GM23338 (cell line): ENCODE measurements around the gene CLCN4. TPM values are rescaled to one million over a fixed set of nuclear protein-coding genes. Genes with fewer than 3 reads are reported as not detected.

Experiments
- ATAC-seq: fragments of 200-7000 bp; cut with Tn5 transposase; 3 replicates; pipeline ENCODE4 v1.9.1; 2020
- DNase-seq: peaks from one replicate; pipeline ENCODE4 v3.0.0-alpha.2; 2015; ENCODE audit warnings: low spot score
- H2AFZ ChIP-seq: fragments of 200-600 bp; sonication (generic); 2 replicates; pipeline ENCODE4 v1.8.0; 2016; ENCODE audit warnings: antibody characterized with exemption, mild to moderate bottlenecking, moderate library complexity
- H3F3A ChIP-seq: fragments of 200-600 bp; sonication (generic); replicated peaks from 2 replicates; pipeline ENCODE4 v1.8.0; 2017; ENCODE audit warnings: antibody characterized with exemption, mixed run types, low read depth
- H3K27ac ChIP-seq: fragments of 200-600 bp; sonication (generic); 2 replicates; pipeline ENCODE4 v1.6.1; 2016; ENCODE audit warnings: low read depth
- H3K27me3 ChIP-seq: fragments of 200-600 bp; sonication (generic); 2 replicates; pipeline ENCODE4 v1.8.0; 2016; ENCODE audit warnings: mild to moderate bottlenecking, mixed run types, moderate library complexity; ENCODE audit not compliant: insufficient read depth
- H3K36me3 ChIP-seq: fragments of 200-600 bp; sonication (generic); 2 replicates; pipeline ENCODE4 v1.8.0; 2016; ENCODE audit warnings: mild to moderate bottlenecking; ENCODE audit not compliant: insufficient read depth
- H3K4me1 ChIP-seq: fragments of 200-600 bp; sonication (generic); 2 replicates; pipeline ENCODE4 v1.8.0; 2016; ENCODE audit warnings: mild to moderate bottlenecking, moderate library complexity; ENCODE audit not compliant: insufficient read depth
- H3K4me2 ChIP-seq: fragments of 200-600 bp; sonication (generic); 2 replicates; pipeline ENCODE4 v1.7.1; 2017; ENCODE audit warnings: mixed run types
- H3K4me3 ChIP-seq: fragments of 200-600 bp; sonication (generic); 2 replicates; pipeline ENCODE4 v1.6.1; 2016; ENCODE audit warnings: mixed run types
- H3K79me2 ChIP-seq: fragments of 200-600 bp; sonication (generic); replicated peaks from 2 replicates; pipeline ENCODE4 v1.8.0; 2017; ENCODE audit warnings: mild to moderate bottlenecking; ENCODE audit not compliant: insufficient read depth
- H3K9me2 ChIP-seq: fragments of 200-600 bp; sonication (generic); 2 replicates; pipeline ENCODE4 v1.8.0; 2017; ENCODE audit not compliant: insufficient read depth
- H4K20me1 ChIP-seq: fragments of 200-600 bp; sonication (generic); replicated peaks from 2 replicates; pipeline ENCODE4 v1.8.0; 2017; ENCODE audit warnings: mild to moderate bottlenecking; ENCODE audit not compliant: insufficient read depth
- H3K27ac Mint-ChIP-seq: 2 replicates; pipeline ENCODE4 v1.8.0; 2020; ENCODE audit warnings: inconsistent platforms, mild to moderate bottlenecking, moderate library complexity, mixed read lengths
- H3K27me3 Mint-ChIP-seq: 3 replicates; pipeline ENCODE4 v1.8.0; 2022; ENCODE audit warnings: low read depth, mild to moderate bottlenecking, moderate library complexity, mixed read lengths, inconsistent platforms; ENCODE audit not compliant: insufficient read depth, poor library complexity
- H3K36me3 Mint-ChIP-seq: 3 replicates; pipeline ENCODE4 v1.8.0; 2021; ENCODE audit warnings: low read depth, mild to moderate bottlenecking, inconsistent platforms, moderate library complexity, mixed read lengths
- H3K4me1 Mint-ChIP-seq: 3 replicates; pipeline ENCODE4 v1.8.0; 2020; ENCODE audit warnings: mild to moderate bottlenecking, inconsistent platforms, mixed read lengths
- H3K4me3 Mint-ChIP-seq: 3 replicates; pipeline ENCODE4 v1.8.0; 2021; ENCODE audit warnings: moderate library complexity, mild to moderate bottlenecking, inconsistent platforms, mixed read lengths
- H3K9me3 Mint-ChIP-seq: 3 replicates; pipeline ENCODE4 v1.8.0; 2020; ENCODE audit warnings: moderate library complexity, mild to moderate bottlenecking, inconsistent platforms, mixed read lengths
- CREB1 ChIP-seq: fragments of 250-450 bp; sonication (Bioruptor Pico); IDR thresholded peaks from 2 replicates; pipeline ENCODE4 v1.5.0; 2020; ENCODE audit warnings: low read depth, mild to moderate bottlenecking, moderate library complexity
- ETS1 ChIP-seq: IDR thresholded peaks from 2 replicates; pipeline ENCODE4 v1.6.1; 2016; ENCODE audit warnings: antibody characterized with exemption
- EZH2phosphoT487 ChIP-seq: fragments of 200-600 bp; sonication (generic); IDR thresholded peaks from one replicate; pipeline ENCODE4 v1.8.1; 2018; ENCODE audit warnings: antibody characterized with exemption; ENCODE audit not compliant: unreplicated experiment
- JUNB ChIP-seq: IDR thresholded peaks from one replicate; pipeline ENCODE4 v1.6.1; 2016; ENCODE audit warnings: antibody characterized with exemption; ENCODE audit not compliant: unreplicated experiment
- NANOG ChIP-seq: IDR thresholded peaks from 2 replicates; pipeline ENCODE4 v1.6.1; 2016; ENCODE audit warnings: antibody characterized with exemption, borderline replicate concordance
- POLR2AphosphoS5 ChIP-seq: IDR thresholded peaks from 2 replicates; pipeline ENCODE4 v1.6.1; 2016; ENCODE audit warnings: antibody characterized with exemption, low read depth
- REST ChIP-seq: IDR thresholded peaks from one replicate; pipeline ENCODE4 v1.6.1; 2018; ENCODE audit warnings: antibody characterized with exemption; ENCODE audit not compliant: unreplicated experiment
- STAT1 ChIP-seq: IDR thresholded peaks from one replicate; pipeline ENCODE4 v1.6.1; 2016; ENCODE audit warnings: antibody characterized with exemption; ENCODE audit not compliant: unreplicated experiment
- ZNF114 ChIP-seq: fragments of 250-450 bp; sonication (Bioruptor Pico); IDR thresholded peaks from 2 replicates; pipeline ENCODE4 v1.5.0; 2020; ENCODE audit warnings: mild to moderate bottlenecking, moderate library complexity
- ZNF331 ChIP-seq: fragments of 250-450 bp; sonication (Bioruptor Pico); IDR thresholded peaks from 2 replicates; pipeline ENCODE4 v1.5.0; 2020; ENCODE audit warnings: low read depth, mild to moderate bottlenecking, moderate library complexity
- ZNF462 ChIP-seq: fragments of 250-450 bp; sonication (Bioruptor Pico); IDR thresholded peaks from 2 replicates; pipeline ENCODE4 v1.5.0; 2020; ENCODE audit warnings: mild to moderate bottlenecking, moderate library complexity
- polyA plus RNA-seq: library from polyadenylated mRNA; unstranded; fragments of >200 nt; fragmentation: Nextera tagmentation; extraction: Ambion mirVana; gene quantifications from 2 replicates; pipeline ENCODE4 v1.2.1, GENCODE V29; 2016
- total RNA-seq: library from RNA; depleted of rRNA; stranded (reverse); fragments of >200 nt; shearing (Covaris generic); gene quantifications from 2 replicates; pipeline ENCODE4 v1.2.3, GENCODE V29; 2014

Gene CLCN4
- total and polyA plus RNA-seq, 2 experiments from 2014 or later = 1.2 to 4.9 TPM

- DNase-seq = no peak
- H3K9me2 ChIP-seq = no peaks in the 10 kb centered on the region
- ATAC-seq = no peak
- H3K27ac ChIP-seq = no peak overlapping the region
- no peaks in the 10 kb centered on the region for H3K36me3 ChIP-seq
- no peaks in the 10 kb centered on the region for H3K79me2 ChIP-seq
- no peak overlapping the region for H3K4me2 ChIP-seq
- no peak overlapping the region for H3K4me3 ChIP-seq
- Mint-ChIP-seq H3K9me3 (no peaks in the 10 kb centered on the region), H3K27ac (no peak overlapping the region), H3K4me1 (peaks cover 9% of the 10 kb centered on the region), H3K4me3 (no peak overlapping the region), H3K27me3 (no peaks in the 10 kb centered on the region), H3K36me3 (peaks cover 2% of the 10 kb centered on the region; the same call in 1 of the 3 replicates)
- no peaks in the 10 kb centered on the region for H3K4me1 ChIP-seq
- TF ChIP-seq ZNF331 (CRISPR knock-in tag) (no peak), JUNB (no peak), STAT1 (no peak)
- no peaks in the 10 kb centered on the region for H3F3A ChIP-seq
- no peaks in the 10 kb centered on the region for H3K27me3 ChIP-seq
- H2AFZ ChIP-seq = no peak overlapping the region
- no peaks in the 10 kb centered on the region for H4K20me1 ChIP-seq
Measured at GRCh38 chrX:10183760-10184159, 27.0 kb downstream of the CLCN4 start.

DNA sequence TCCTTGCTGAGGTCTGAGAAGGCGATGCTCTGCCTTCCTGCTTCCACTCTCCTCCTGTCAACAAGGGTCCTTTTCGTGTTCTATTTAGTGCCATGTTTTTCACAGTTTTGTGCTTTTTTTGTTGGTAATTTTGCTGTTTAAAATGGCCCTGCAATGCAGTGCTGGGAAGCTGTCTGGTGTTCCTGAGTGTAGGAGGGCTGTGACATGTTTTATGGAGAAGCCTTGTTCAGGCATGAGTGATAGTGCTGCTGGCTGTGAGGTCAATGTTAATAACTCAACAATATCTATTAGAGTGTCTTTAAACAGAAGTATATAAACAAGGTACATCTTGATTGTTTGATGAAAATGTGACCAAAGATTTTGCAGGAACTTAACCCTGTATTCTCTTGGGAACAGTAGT lies 27.6 kb downstream of the CLCN4 start:
- Histone ChIP-seq H4K20me1 (no peaks in the 10 kb centered on the region), H3K27ac (no peak overlapping the region), H3K4me1 (no peaks in the 10 kb centered on the region), H3K4me2 (no peak overlapping the region), H3K9me2 (no peaks in the 10 kb centered on the region), H2AFZ (no peak overlapping the region), H3K27me3 (no peaks in the 10 kb centered on the region), H3K4me3 (no peak overlapping the region), H3K79me2 (no peaks in the 10 kb centered on the region), H3K36me3 (no peaks in the 10 kb centered on the region), H3F3A (no peaks in the 10 kb centered on the region)
- DNase-seq = no peak
- H3K36me3 Mint-ChIP-seq = peaks cover 2% of the 10 kb centered on the region; the same call in 1 of the 3 replicates
- no peak overlapping the region for H3K27ac Mint-ChIP-seq
- peaks cover 15% of the 10 kb centered on the region for H3K4me1 Mint-ChIP-seq
- H3K9me3 Mint-ChIP-seq = no peaks in the 10 kb centered on the region
- no peaks in the 10 kb centered on the region for H3K27me3 Mint-ChIP-seq
- no peak for ATAC-seq
- no peak overlapping the region for H3K4me3 Mint-ChIP-seq
- TF ChIP-seq ZNF114 (CRISPR knock-in tag) (no peak), CREB1 (CRISPR knock-in tag) (no peak), ETS1 (no peak), ZNF331 (CRISPR knock-in tag) (no peak), NANOG (no peak), JUNB (no peak), REST (no peak), ZNF462 (CRISPR knock-in tag) (no peak), EZH2phosphoT487 (no peak), POLR2AphosphoS5 (no peak)
